Endothelial cell of umbilical vein (primary cell): ENCODE measurements around the gene GPATCH2L. TPM values are rescaled to one million over a fixed set of nuclear protein-coding genes. Genes with fewer than 3 reads are reported as not detected.

Experiments used
- BruUV-seq: library from RNA; stranded (reverse); fragments of 400-500 nt; replicated peaks from 2 replicates; lab custom pipeline; 2021; lab: Mats Ljungman, UMichigan
- CTCF ChIA-PET: fragments of 300-600, 350-600 bp; sonication (Branson Sonifier 250); formaldehyde crosslinking; loops from one replicate; lab custom pipeline; 2021; ENCODE audit warnings: antibody characterized with exemption, inconsistent platforms; lab: Charles Lee
- POLR2A ChIA-PET: fragments of 300-600, 350-600 bp; sonication (Branson Sonifier 250); formaldehyde crosslinking; loops from one replicate; lab custom pipeline; 2021; ENCODE audit warnings: antibody characterized with exemption, inconsistent platforms; lab: Charles Lee
- DNase-seq: peaks from one replicate; pipeline ENCODE4 v3.0.0-alpha.2; 2011; ENCODE audit warnings: low read depth, low spot score
- FAIRE-seq: peaks from 2 replicates; lab custom pipeline; 2011; peaks lifted over from hg19 to GRCh38; lab: Jason Lieb, UNC
- H2AFZ ChIP-seq: 2 replicates; pipeline ENCODE4 v1.6.0; 2012; ENCODE audit warnings: low read depth, low read length, control low read depth, inconsistent platforms
- H3K27ac ChIP-seq: 2 replicates; pipeline ENCODE4 v1.5.1; 2011; ENCODE audit warnings: low read depth, mild to moderate bottlenecking, control low read depth, low read length, moderate library complexity; ENCODE audit not compliant: insufficient read depth
- H3K27me3 ChIP-seq, 2 experiments: 2 replicates each; pipeline versions ENCODE4 v1.6.0 to v1.6.1; 2011; ENCODE audit warnings: low read length in 2 of 2, mixed read lengths in 1 of 2; ENCODE audit not compliant: control insufficient read depth in 2 of 2, insufficient read depth in 2 of 2
- H3K36me3 ChIP-seq, 2 experiments: 2 replicates in 1 of 2; 3 replicates in 1 of 2; pipeline ENCODE4 v1.5.1; 2011; ENCODE audit warnings: low read length in 2 of 2, mild to moderate bottlenecking in 1 of 2, moderate library complexity in 1 of 2; ENCODE audit not compliant: control insufficient read depth in 2 of 2, insufficient read depth in 2 of 2; ENCODE audit errors: extremely low read depth in 1 of 2
- H3K4me1 ChIP-seq: 3 replicates; pipeline ENCODE4 v1.5.1; 2011; ENCODE audit warnings: mild to moderate bottlenecking, low read length; ENCODE audit not compliant: control insufficient read depth, insufficient read depth; ENCODE audit errors: extremely low read depth
- H3K4me2 ChIP-seq: 2 replicates; pipeline ENCODE4 v1.6.1; 2011; ENCODE audit warnings: low read length, control low read depth, mixed read lengths; ENCODE audit not compliant: insufficient read depth
- H3K4me3 ChIP-seq, 3 experiments: fragments of 200-600 bp in 1 of 3; sonication (generic), shearing (Covaris generic) in 1 of 3; replicated peaks in 1 of 3; 2 replicates each; pipeline ENCODE4 v1.5.1; 2011 to 2016; ENCODE audit warnings: control low read depth in 3 of 3, low read length in 3 of 3, mild to moderate bottlenecking in 2 of 3, inconsistent platforms in 1 of 3, low read depth in 1 of 3, moderate library complexity in 1 of 3; ENCODE audit not compliant: insufficient read depth in 1 of 3
- H3K79me2 ChIP-seq: 2 replicates; pipeline ENCODE4 v1.6.0; 2012; ENCODE audit warnings: low read length, inconsistent platforms; ENCODE audit not compliant: control insufficient read depth, insufficient read depth
- H3K9ac ChIP-seq: replicated peaks from 2 replicates; pipeline ENCODE3; 2011; ENCODE audit warnings: low read length, control low read depth; ENCODE audit not compliant: insufficient read depth; ENCODE audit errors: extremely low read depth
- H3K9me1 ChIP-seq: replicated peaks from 3 replicates; pipeline ENCODE4 v1.6.0; 2011; ENCODE audit warnings: mild to moderate bottlenecking, low read length; ENCODE audit not compliant: control insufficient read depth, insufficient read depth; ENCODE audit errors: extremely low read depth
- H3K9me3 ChIP-seq: replicated peaks from 2 replicates; pipeline ENCODE4 v1.5.1; 2012; ENCODE audit warnings: low read length, inconsistent platforms; ENCODE audit not compliant: control insufficient read depth, insufficient read depth
- H4K20me1 ChIP-seq: replicated peaks from 2 replicates; pipeline ENCODE3; 2011; ENCODE audit warnings: mild to moderate bottlenecking, low read length; ENCODE audit not compliant: control insufficient read depth, insufficient read depth; ENCODE audit errors: extremely low read depth
- EZH2 ChIP-seq: IDR thresholded peaks from 2 replicates; pipeline ENCODE4 v1.6.1; 2012; ENCODE audit warnings: borderline replicate concordance, low read depth, mild to moderate bottlenecking, moderate library complexity, low read length, inconsistent platforms; ENCODE audit not compliant: severe bottlenecking
- FOS ChIP-seq: IDR thresholded peaks from 2 replicates; pipeline ENCODE4 v1.6.1; 2011; ENCODE audit warnings: mild to moderate bottlenecking, low read length, moderate library complexity, borderline replicate concordance; ENCODE audit not compliant: insufficient read depth
- GATA2 ChIP-seq: IDR thresholded peaks from 2 replicates; pipeline ENCODE4 v1.7.0; 2011; ENCODE audit warnings: low read depth, mild to moderate bottlenecking, moderate library complexity, mixed read lengths, low read length; ENCODE audit not compliant: insufficient read length, insufficient read depth
- JUN ChIP-seq: IDR thresholded peaks from 2 replicates; pipeline ENCODE4 v1.6.1; 2011; ENCODE audit warnings: borderline replicate concordance, low read depth; ENCODE audit not compliant: insufficient read length, insufficient read depth
- MYC ChIP-seq: IDR thresholded peaks from one replicate; pipeline ENCODE4 v1.6.1; 2011; ENCODE audit warnings: mild to moderate bottlenecking, low read depth, low read length
- POLR2A ChIP-seq: IDR thresholded peaks from 2 replicates; pipeline ENCODE4 v1.6.1; 2012; ENCODE audit warnings: low read depth, mild to moderate bottlenecking, control low read depth, low read length
- POLR2AphosphoS5 ChIP-seq: IDR thresholded peaks from 2 replicates; pipeline ENCODE4 v1.6.1; 2012; ENCODE audit warnings: low read depth, mild to moderate bottlenecking, control low read depth, low read length, moderate library complexity; ENCODE audit not compliant: insufficient read depth
- dilution Hi-C: fragments of 300-500 bp; cut with MboI; formaldehyde crosslinking; loops from one replicate; pipeline ENCODE4 v1.15.0; 2019; ENCODE audit warnings: low sequenced_read_pairs; ENCODE audit not compliant: extremely low pct_ligation_motif_present
- intact Hi-C: fragments of 100-400 bp; cut with micrococcal nuclease; formaldehyde crosslinking; loops from one replicate; pipeline ENCODE4 v1.10.0; 2022
- polyA plus RNA-seq, 4 experiments: library from polyadenylated mRNA; depleted of rRNA in 3 of 4; stranded (reverse) in 3 of 4; unstranded in 1 of 4; fragments of >200 nt; gene quantifications; 2 replicates each; pipeline versions ENCODE4 v1.2.1 to v1.2.3, GENCODE V29; 2011 to 2012; ENCODE audit warnings: missing spikeins in 1 of 4
- total RNA-seq: library from RNA; stranded (reverse); gene quantifications from 2 replicates; pipeline ENCODE4 v1.2.3, GENCODE V29; 2021
- TF ChIP-seq, protein P1 (sequence below), 2 donors: IDR thresholded peaks; 1 replicate in 1 of 2; 2 replicates in 1 of 2; pipeline ENCODE4 v1.5.1; 2011; ENCODE audit warnings: low read length in 2 of 2, mild to moderate bottlenecking in 2 of 2, moderate library complexity in 2 of 2, control low read depth in 1 of 2, inconsistent platforms in 1 of 2, low read depth in 1 of 2; ENCODE audit not compliant: insufficient read depth in 1 of 2; ENCODE audit errors: extremely low read depth in 1 of 2
- TF ChIP-seq, protein P2 (sequence below): IDR thresholded peaks from 2 replicates; pipeline ENCODE4 v1.6.1; 2011; ENCODE audit not compliant: insufficient read depth, insufficient read length

GPATCH2L gene
- total and polyA plus RNA-seq, 2 donors (not counting 3 experiments of a cell fraction or from before 2014, with no cell fraction given): 23.3 to 40.0 TPM

DNA sequence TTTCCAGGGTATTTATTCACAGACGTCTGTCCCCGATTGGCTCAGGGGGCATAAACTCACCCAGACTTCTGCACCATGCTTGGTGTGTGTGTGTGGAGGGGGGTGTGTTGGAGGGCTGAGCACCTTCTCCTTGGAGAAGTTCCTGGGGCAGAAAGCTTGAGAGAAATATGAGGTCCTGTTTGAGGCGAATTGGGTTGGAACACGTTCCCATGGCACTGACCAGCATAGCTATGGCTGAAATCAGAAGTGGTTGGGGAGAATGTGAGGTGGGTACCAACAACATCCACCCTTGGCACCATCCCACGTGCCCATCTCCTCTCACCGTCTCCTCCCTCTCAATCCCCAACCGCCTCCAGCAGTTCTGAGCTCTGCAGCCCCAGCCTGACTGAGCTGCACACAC, 16.0 kb upstream of the GPATCH2L start:
- Histone ChIP-seq H3K36me3 (no peaks in the 10 kb centered on the region), H3K4me1 (no peaks in the 10 kb centered on the region), H3K79me2 (no peaks in the 10 kb centered on the region), H3K27me3 (peaks cover 43 to 57% of the 10 kb centered on the region in 2 experiments), H4K20me1 (no peaks in the 10 kb centered on the region), H3K9ac (no peak overlapping the region), H3K9me1 (no peaks in the 10 kb centered on the region), H3K27ac (no peak overlapping the region), H2AFZ (no peak overlapping the region), H3K4me2 (no peak overlapping the region), H3K4me3 (no peak overlapping the region), H3K9me3 (no peaks in the 10 kb centered on the region)
- intact Hi-C loops: no loop called here
- ChIA-PET CTCF (no interaction called here), POLR2A (no interaction called here)
- no peak for FAIRE-seq
- BruUV-seq: no TSS peak
- dilution Hi-C loops: no loop called here
- TF ChIP-seq POLR2AphosphoS5: no peak
- TF ChIP-seq, protein P1, sequence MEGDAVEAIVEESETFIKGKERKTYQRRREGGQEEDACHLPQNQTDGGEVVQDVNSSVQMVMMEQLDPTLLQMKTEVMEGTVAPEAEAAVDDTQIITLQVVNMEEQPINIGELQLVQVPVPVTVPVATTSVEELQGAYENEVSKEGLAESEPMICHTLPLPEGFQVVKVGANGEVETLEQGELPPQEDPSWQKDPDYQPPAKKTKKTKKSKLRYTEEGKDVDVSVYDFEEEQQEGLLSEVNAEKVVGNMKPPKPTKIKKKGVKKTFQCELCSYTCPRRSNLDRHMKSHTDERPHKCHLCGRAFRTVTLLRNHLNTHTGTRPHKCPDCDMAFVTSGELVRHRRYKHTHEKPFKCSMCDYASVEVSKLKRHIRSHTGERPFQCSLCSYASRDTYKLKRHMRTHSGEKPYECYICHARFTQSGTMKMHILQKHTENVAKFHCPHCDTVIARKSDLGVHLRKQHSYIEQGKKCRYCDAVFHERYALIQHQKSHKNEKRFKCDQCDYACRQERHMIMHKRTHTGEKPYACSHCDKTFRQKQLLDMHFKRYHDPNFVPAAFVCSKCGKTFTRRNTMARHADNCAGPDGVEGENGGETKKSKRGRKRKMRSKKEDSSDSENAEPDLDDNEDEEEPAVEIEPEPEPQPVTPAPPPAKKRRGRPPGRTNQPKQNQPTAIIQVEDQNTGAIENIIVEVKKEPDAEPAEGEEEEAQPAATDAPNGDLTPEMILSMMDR (IDR thresholded peaks at IDR 0.05; ENCODE audit: extremely low read depth in 1 of 2, insufficient read depth in 1 of 2, low read depth in 1 of 2, low read length in 2 of 2): no peak
- no peak for TF ChIP-seq POLR2A
- TF ChIP-seq MYC: no peak
- TF ChIP-seq, protein P2, sequence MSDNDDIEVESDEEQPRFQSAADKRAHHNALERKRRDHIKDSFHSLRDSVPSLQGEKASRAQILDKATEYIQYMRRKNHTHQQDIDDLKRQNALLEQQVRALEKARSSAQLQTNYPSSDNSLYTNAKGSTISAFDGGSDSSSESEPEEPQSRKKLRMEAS: no peak
- TF ChIP-seq GATA2: no peak
- no peak for TF ChIP-seq EZH2
- no peak for TF ChIP-seq JUN
- TF ChIP-seq FOS: no peak
- DNase-seq: no peak
